ENCODE data around the gene ZMYM2. TPM values are rescaled to one million over a fixed set of nuclear protein-coding genes. Genes with fewer than 3 reads are reported as not detected.
A peak's percentile ranks its signal among the peaks of the same experiment; 100 is the strongest.

The ZMYM2 gene
- total RNA-seq, 4 donors from 2014 or later, result 54.7 to 175 (median 98.3) TPM

- H3K36me3 ChIP-seq, result no peaks in the 10 kb centered on the region
- intact Hi-C loops (cut with DNase I; ENCODE audit: low total_unique reads), result no loop called here
- DNase-seq, result no peak
Measured at GRCh38 chr13:19950374-19950773, 8.2 kb upstream of the ZMYM2 start.

GRCh38 chr13:19952850-19953249, 5.7 kb upstream of the ZMYM2 start:
- H3K27ac ChIP-seq, result no peak overlapping the region
- TF ChIP-seq POLR2A (IDR thresholded peaks at IDR 0.05), result no peak
- TF ChIP-seq CTCF (IDR thresholded peaks at IDR 0.05), result no peak
- intact Hi-C loops (cut with DNase I; ENCODE audit: low total_unique reads), result no loop called here
- no peaks in the 10 kb centered on the region for H3K4me1 ChIP-seq
- no peak for DNase-seq
- no peak overlapping the region for H3K4me3 ChIP-seq
- H3K27me3 ChIP-seq, result no peaks in the 10 kb centered on the region
- H3K9me3 ChIP-seq, result no peaks in the 10 kb centered on the region
- H3K36me3 ChIP-seq, result no peaks in the 10 kb centered on the region

More at GRCh38 chr13:19950374-19950773, 8.2 kb upstream of the ZMYM2 start:
- Histone ChIP-seq H3K27ac (no peak overlapping the region), H3K4me1 (no peaks in the 10 kb centered on the region), H3K4me3 (no peak overlapping the region), H3K9me3 (no peaks in the 10 kb centered on the region), H3K27me3 (no peaks in the 10 kb centered on the region)
- TF ChIP-seq CTCF (IDR thresholded peaks at IDR 0.05) (no peak), POLR2A (IDR thresholded peaks at IDR 0.05) (no peak)

- no peak overlapping the region for H3K27ac ChIP-seq
- no peaks in the 10 kb centered on the region for H3K4me1 ChIP-seq
- H3K4me3 ChIP-seq, result no peak overlapping the region
- H3K27me3 ChIP-seq, result no peaks in the 10 kb centered on the region
- H3K36me3 ChIP-seq, result no peaks in the 10 kb centered on the region
- TF ChIP-seq POLR2A (IDR thresholded peaks at IDR 0.05), result no peak
- H3K9me3 ChIP-seq, result no peaks in the 10 kb centered on the region
- DNase-seq, result no peak
- intact Hi-C loops (cut with DNase I; ENCODE audit: low total_unique reads), result no loop called here
Measured at GRCh38 chr13:19955873-19956559, 2.5 kb upstream of the ZMYM2 start.

- Histone ChIP-seq H3K27me3 (no peaks in the 10 kb centered on the region), H3K36me3 (no peaks in the 10 kb centered on the region), H3K9me3 (no peaks in the 10 kb centered on the region), H3K4me1 (peaks cover 0 to 4% of the 10 kb centered on the region in 2 donors), H3K4me3 (peak overlapping the region; percentile 56 to 74), H3K27ac (peak overlapping the region; percentile 99)
- TF ChIP-seq CTCF (IDR thresholded peaks at IDR 0.05) (peak; percentile 58 to 84 (median 72)), POLR2A (IDR thresholded peaks at IDR 0.05) (peak in 1 of 2 donors; percentile 42)
- intact Hi-C loops (cut with DNase I; ENCODE audit: low total_unique reads), result no loop called here
- peak; percentile 76 to 84 for DNase-seq
Measured at GRCh38 chr13:19957320-19958154, 990 bp upstream of the ZMYM2 start.

GRCh38 chr13:19959141-19959830, 759 bp downstream of the ZMYM2 start:
- peak; percentile 47 to 57 for DNase-seq
- intact Hi-C loops (cut with DNase I; ENCODE audit: low total_unique reads), result no loop called here
- H3K4me1 ChIP-seq, result peaks cover 0 to 4% of the 10 kb centered on the region in 2 donors

More at GRCh38 chr13:19959141-19959830, 759 bp downstream of the ZMYM2 start:
- Histone ChIP-seq H3K9me3 (no peaks in the 10 kb centered on the region), H3K27ac (peak overlapping the region; percentile 95 to 99), H3K36me3 (no peaks in the 10 kb centered on the region), H3K27me3 (no peaks in the 10 kb centered on the region), H3K4me3 (peak overlapping the region; percentile 74 to 75)
- no peak for TF ChIP-seq POLR2A (IDR thresholded peaks at IDR 0.05)
- TF ChIP-seq CTCF (IDR thresholded peaks at IDR 0.05), result peak in 3 of 4 experiments; percentile 9 to 36 (median 19)

Measured in uterus (tissue), 4 donors.